Activated CD4-positive, alpha-beta memory T cell treated with anti-CD3 and anti-CD28 coated beads for 36 hours (primary cell): ENCODE measurements around the gene ATP8A1. TPM values are rescaled to one million over a fixed set of nuclear protein-coding genes. Genes with fewer than 3 reads are reported as not detected.
"Not testable (repeated sequence)": the region's sequence is repeated elsewhere in the genome, so short reads cannot be mapped to it uniquely, and the experiment has no call there.

Experiments used
- CTCF ChIA-PET: fragments of 350-600 bp; sonication (Branson Sonifier 250); formaldehyde crosslinking; loops from one replicate; lab custom pipeline; 2021; ENCODE audit warnings: antibody characterized with exemption, inconsistent platforms; lab: Charles Lee
- POLR2A ChIA-PET: fragments of 350-600 bp; sonication (Branson Sonifier 250); formaldehyde crosslinking; loops from one replicate; lab custom pipeline; 2021; ENCODE audit warnings: antibody characterized with exemption; lab: Charles Lee
- DNase-seq: peaks from one replicate; pipeline ENCODE4 v3.0.0-alpha.2; 2020
- H3K27ac Mint-ChIP-seq: one replicate; pipeline ENCODE4 v1.8.0; 2021; ENCODE audit warnings: mixed read lengths
- H3K27me3 Mint-ChIP-seq: one replicate; pipeline ENCODE4 v1.8.0; 2021; ENCODE audit warnings: mixed read lengths
- H3K36me3 Mint-ChIP-seq: one replicate; pipeline ENCODE4 v1.8.0; 2021; ENCODE audit warnings: mixed read lengths
- H3K4me1 Mint-ChIP-seq: one replicate; pipeline ENCODE4 v1.8.0; 2021; ENCODE audit warnings: low read depth, mixed read lengths
- H3K4me3 Mint-ChIP-seq: one replicate; pipeline ENCODE4 v1.8.0; 2021; ENCODE audit warnings: mild to moderate bottlenecking, mixed read lengths
- H3K9me3 Mint-ChIP-seq: one replicate; pipeline ENCODE4 v1.8.0; 2021; ENCODE audit warnings: mixed read lengths
- intact Hi-C: fragments of 100-400 bp; cut with micrococcal nuclease; formaldehyde crosslinking; loops from one replicate; pipeline ENCODE4 v1.15.1; 2023
- total RNA-seq, 2 experiments: library from RNA; stranded (reverse); gene quantifications; one replicate each; pipeline ENCODE4 v1.2.3, GENCODE V29; 2021

ATP8A1 gene
- total RNA-seq, 2 experiments from 2014 or later: 23.9 to 24.0 TPM

DNA sequence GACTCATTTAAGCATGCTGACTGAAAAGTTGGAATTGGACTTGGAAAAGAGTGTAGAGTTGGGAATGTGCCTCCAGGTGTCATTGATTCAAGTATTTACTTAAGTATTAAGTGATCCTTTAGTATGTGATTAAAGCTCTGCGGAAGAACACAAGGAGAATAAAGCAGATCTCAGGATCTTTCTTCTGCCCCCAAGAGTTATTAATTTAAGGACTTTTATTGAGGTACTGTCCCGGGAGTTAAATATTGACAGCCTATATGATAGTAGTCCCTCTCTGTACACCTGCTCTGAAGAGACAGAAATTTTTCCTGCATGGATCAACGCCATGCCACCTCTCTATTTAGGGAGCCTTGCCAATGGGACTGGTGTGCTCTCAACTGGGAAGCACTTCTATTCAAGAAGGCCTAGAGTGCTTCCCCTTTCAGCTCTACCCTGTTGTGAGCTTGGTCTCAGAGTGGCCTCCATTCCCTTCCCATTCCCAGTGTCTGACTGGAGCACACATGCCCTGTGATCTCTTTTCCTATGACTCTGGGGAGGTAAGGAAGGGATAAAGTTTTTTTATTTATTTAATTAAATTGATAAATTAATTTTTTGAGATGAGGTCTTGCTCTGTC is 183.7 kb downstream of the ATP8A1 start:
- CTCF ChIA-PET: no interaction called here
- no peak overlapping the region for H3K4me3 Mint-ChIP-seq

GRCh38 chr4:42471896-42472295 is 185.0 kb downstream of the ATP8A1 start:
- DNase-seq: no peak
- ChIA-PET CTCF (no interaction called here), POLR2A (no interaction called here)

More for the DNA sequence above, 183.7 kb downstream of the ATP8A1 start:
- no peak for DNase-seq
- intact Hi-C loops: no loop called here
- H3K27me3 Mint-ChIP-seq: no peaks in the 10 kb centered on the region
- no peaks in the 10 kb centered on the region for H3K9me3 Mint-ChIP-seq
- H3K36me3 Mint-ChIP-seq: peaks cover 13% of the 10 kb centered on the region
- no peaks in the 10 kb centered on the region for H3K4me1 Mint-ChIP-seq
- POLR2A ChIA-PET: no interaction called here
- no peak overlapping the region for H3K27ac Mint-ChIP-seq

GRCh38 chr4:42470023-42470422 is 186.9 kb downstream of the ATP8A1 start:
- Mint-ChIP-seq H3K4me3 (no peak overlapping the region), H3K4me1 (no peaks in the 10 kb centered on the region), H3K36me3 (peaks cover 21% of the 10 kb centered on the region), H3K9me3 (no peaks in the 10 kb centered on the region), H3K27me3 (no peaks in the 10 kb centered on the region), H3K27ac (no peak overlapping the region)
- CTCF ChIA-PET: no interaction called here
- DNase-seq: no peak
- POLR2A ChIA-PET: no interaction called here
- intact Hi-C loops: no loop called here

More at GRCh38 chr4:42471896-42472295, 185.0 kb downstream of the ATP8A1 start:
- intact Hi-C loops: no loop called here
- Mint-ChIP-seq H3K27ac (no peak overlapping the region), H3K9me3 (no peaks in the 10 kb centered on the region), H3K27me3 (no peaks in the 10 kb centered on the region), H3K36me3 (peaks cover 19% of the 10 kb centered on the region), H3K4me3 (no peak overlapping the region), H3K4me1 (no peaks in the 10 kb centered on the region)

GRCh38 chr4:42467777-42468176 is 189.1 kb downstream of the ATP8A1 start:
- H3K4me3 Mint-ChIP-seq, DNase-seq, H3K27ac Mint-ChIP-seq, intact Hi-C loops, H3K9me3 Mint-ChIP-seq, H3K27me3 Mint-ChIP-seq, POLR2A ChIA-PET, H3K4me1 Mint-ChIP-seq: not testable (repeated sequence)
- CTCF ChIA-PET: interaction anchor here (0.7 kb wide), 1 partner anchor 38 kb away, joined by 3 read pairs; no protein-coding TSS in a partner anchor
- peaks cover 25% of the 10 kb centered on the region for H3K36me3 Mint-ChIP-seq

DNA sequence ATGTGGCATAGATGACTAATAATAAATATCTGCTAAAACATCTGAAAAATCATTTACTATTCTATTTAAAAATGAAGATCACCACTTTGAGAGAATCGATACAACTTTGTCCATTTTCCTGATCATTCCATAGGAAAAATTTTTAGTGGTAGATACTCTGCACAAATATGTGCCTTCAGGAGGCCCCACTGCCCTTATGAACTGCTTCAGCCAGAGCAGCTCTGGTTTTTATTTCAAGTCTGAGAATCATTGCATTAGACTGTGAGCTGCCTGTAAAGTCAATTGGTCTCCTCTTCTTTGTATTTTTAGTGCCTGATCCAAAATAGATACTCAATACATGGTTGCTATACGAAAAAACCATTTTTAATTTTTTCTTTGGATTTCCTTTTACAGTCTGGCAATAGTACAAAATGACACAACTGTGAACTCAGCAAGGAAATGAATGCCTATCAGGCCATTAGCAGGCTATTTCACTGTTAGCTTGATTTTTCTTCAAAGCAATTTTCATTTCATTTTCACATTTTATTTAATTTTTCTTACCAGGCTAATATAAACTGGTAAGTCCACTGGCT is 190.5 kb downstream of the ATP8A1 start:
- Mint-ChIP-seq H3K4me1 (no peaks in the 10 kb centered on the region), H3K27ac (no peak overlapping the region), H3K27me3 (no peaks in the 10 kb centered on the region), H3K36me3 (peaks cover 34% of the 10 kb centered on the region), H3K4me3 (no peak overlapping the region), H3K9me3 (peaks cover 3% of the 10 kb centered on the region)
- ChIA-PET POLR2A (no interaction called here), CTCF (interaction anchor here (0.6 kb wide), 1 partner anchor 313 kb away, joined by 3 read pairs; no protein-coding TSS in a partner anchor)
- no peak for DNase-seq
- intact Hi-C loops: no loop called here

GRCh38 chr4:42464550-42465094 is 192.3 kb downstream of the ATP8A1 start:
- Mint-ChIP-seq H3K36me3 (peaks cover 35% of the 10 kb centered on the region), H3K4me3 (no peak overlapping the region), H3K27ac (no peak overlapping the region), H3K9me3 (peaks cover 3% of the 10 kb centered on the region), H3K27me3 (no peaks in the 10 kb centered on the region), H3K4me1 (no peaks in the 10 kb centered on the region)
- CTCF ChIA-PET: interaction anchor here (1.5 kb wide), 1 partner anchor 55 kb away, joined by 5 read pairs; no protein-coding TSS in a partner anchor
- DNase-seq: no peak
- POLR2A ChIA-PET: no interaction called here
- intact Hi-C loops: no loop called here

DNA sequence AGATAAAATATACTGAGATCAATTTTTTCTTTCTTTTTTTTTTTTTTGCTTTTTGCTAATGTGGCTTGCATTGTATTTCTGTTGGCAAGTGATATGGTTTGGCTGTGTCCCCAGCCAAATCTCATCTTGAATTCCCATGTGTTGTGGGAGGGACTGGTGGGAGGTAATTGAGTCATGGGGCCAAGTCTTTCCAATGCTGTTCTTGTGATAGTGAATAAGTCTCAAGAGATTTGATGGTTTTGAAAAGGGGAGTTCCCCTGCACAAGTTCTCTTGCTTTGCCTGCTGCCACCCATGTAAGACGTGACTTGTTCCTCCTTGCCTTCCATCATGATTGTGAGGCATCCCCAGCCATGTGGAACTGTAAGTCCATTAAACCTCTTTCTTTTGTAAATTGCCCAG is 195.7 kb downstream of the ATP8A1 start:
- intact Hi-C loops, H3K9me3 Mint-ChIP-seq, CTCF ChIA-PET, POLR2A ChIA-PET, H3K4me3 Mint-ChIP-seq, H3K4me1 Mint-ChIP-seq, DNase-seq, H3K27ac Mint-ChIP-seq, H3K27me3 Mint-ChIP-seq: not testable (repeated sequence)
- peaks cover 28% of the 10 kb centered on the region for H3K36me3 Mint-ChIP-seq

DNA sequence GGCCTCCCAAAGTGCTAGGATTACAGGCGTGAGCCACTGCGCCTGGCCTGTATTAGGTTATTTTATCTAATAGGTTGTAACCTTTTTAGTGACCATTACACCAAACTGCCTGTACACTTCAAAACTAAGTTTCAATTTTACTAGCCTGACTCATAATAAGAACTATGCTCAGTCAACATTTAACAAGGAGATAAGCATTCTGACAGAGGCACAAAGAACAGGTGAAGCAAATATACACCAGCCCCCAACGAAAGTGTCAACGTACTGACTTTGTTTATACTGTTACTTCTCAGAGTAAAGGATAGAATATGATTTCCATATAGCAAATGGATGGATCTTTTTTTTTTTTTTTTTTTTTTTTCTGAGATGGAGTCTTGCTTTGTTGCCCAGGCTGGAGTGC is 196.9 kb downstream of the ATP8A1 start:
- Mint-ChIP-seq H3K4me3 (no peak overlapping the region), H3K36me3 (peaks cover 29% of the 10 kb centered on the region), H3K27me3 (no peaks in the 10 kb centered on the region), H3K9me3 (peaks cover 3% of the 10 kb centered on the region), H3K4me1 (no peaks in the 10 kb centered on the region), H3K27ac (no peak overlapping the region)
- POLR2A ChIA-PET: no interaction called here
- CTCF ChIA-PET: no interaction called here
- DNase-seq: no peak
- intact Hi-C loops: no loop called here

DNA sequence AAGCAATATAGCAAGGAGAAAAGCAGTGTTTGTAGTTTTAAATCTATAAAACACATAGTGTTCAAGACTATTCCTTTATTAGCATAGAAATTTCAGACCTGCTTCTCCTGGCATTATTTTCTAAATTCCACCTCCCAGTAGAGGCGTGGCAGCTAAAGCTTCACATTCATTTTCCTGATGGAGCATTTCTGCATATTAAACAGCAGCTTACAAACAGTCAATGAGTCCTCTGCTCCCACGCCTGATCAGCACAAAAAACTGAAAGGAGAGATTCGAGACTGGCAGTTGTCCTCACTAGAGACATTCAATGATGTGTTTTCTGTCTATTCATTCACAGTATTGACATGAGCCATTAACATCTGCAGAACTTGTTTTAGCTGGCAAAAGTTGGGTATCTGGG is 198.2 kb downstream of the ATP8A1 start:
- no peak for DNase-seq
- H3K27ac Mint-ChIP-seq: no peak overlapping the region
- no peaks in the 10 kb centered on the region for H3K27me3 Mint-ChIP-seq
- peaks cover 3% of the 10 kb centered on the region for H3K9me3 Mint-ChIP-seq
- H3K4me1 Mint-ChIP-seq: no peaks in the 10 kb centered on the region
- no peak overlapping the region for H3K4me3 Mint-ChIP-seq
- ChIA-PET CTCF (no interaction called here), POLR2A (no interaction called here)
- intact Hi-C loops: no loop called here
- peaks cover 26% of the 10 kb centered on the region for H3K36me3 Mint-ChIP-seq

DNA sequence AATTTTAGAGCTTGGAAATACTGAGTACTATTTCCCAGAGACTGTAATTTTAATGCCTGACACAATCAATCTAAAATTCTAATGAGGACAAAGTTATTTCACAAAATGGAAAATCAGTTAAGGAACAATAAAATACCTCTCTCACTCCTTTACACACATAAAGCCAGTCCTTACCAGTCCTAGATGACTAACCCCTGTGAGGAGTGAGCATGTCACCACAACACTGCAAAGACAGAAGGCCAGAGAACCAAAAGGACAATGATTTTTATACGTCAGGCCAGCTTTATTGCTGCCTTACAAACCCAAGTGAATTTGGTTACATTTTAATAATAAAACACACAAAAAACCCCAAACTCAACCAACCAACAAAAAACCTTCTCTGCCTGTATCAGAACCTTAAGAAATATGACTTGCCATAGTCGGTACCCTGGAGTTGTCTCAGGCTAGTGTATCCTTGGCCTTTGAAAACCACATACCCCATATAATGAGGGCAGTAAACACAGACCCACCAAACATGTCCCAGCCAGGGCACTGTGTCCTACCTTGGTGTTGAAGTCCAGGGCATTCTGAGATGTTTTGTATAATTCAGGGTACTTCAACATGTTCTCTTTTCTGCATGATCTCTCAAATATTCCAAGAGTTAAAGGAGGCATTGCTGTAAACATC is 202.0 kb downstream of the ATP8A1 start:
- Mint-ChIP-seq H3K9me3 (no peaks in the 10 kb centered on the region), H3K27me3 (no peaks in the 10 kb centered on the region), H3K27ac (no peak overlapping the region), H3K36me3 (peaks cover 21% of the 10 kb centered on the region), H3K4me1 (no peaks in the 10 kb centered on the region), H3K4me3 (no peak overlapping the region)
- no peak for DNase-seq
- ChIA-PET CTCF (no interaction called here), POLR2A (no interaction called here)
- intact Hi-C loops: no loop called here

- H3K9me3 Mint-ChIP-seq: no peaks in the 10 kb centered on the region
- no peak overlapping the region for H3K4me3 Mint-ChIP-seq
- H3K27ac Mint-ChIP-seq: no peak overlapping the region
- H3K4me1 Mint-ChIP-seq: no peaks in the 10 kb centered on the region
- no peak for DNase-seq
- intact Hi-C loops: no loop called here
- POLR2A ChIA-PET: no interaction called here
- no peaks in the 10 kb centered on the region for H3K27me3 Mint-ChIP-seq
- peaks cover 28% of the 10 kb centered on the region for H3K36me3 Mint-ChIP-seq
- CTCF ChIA-PET: no interaction called here
These were observed 203.3 kb downstream of the ATP8A1 start for GRCh38 chr4:42453612-42454011.

GRCh38 chr4:42452823-42453222 is 204.1 kb downstream of the ATP8A1 start:
- H3K36me3 Mint-ChIP-seq: peaks cover 28% of the 10 kb centered on the region
- intact Hi-C loops: no loop called here
- H3K4me1 Mint-ChIP-seq: no peaks in the 10 kb centered on the region
- no peaks in the 10 kb centered on the region for H3K9me3 Mint-ChIP-seq
- H3K27me3 Mint-ChIP-seq: no peaks in the 10 kb centered on the region
- ChIA-PET CTCF (no interaction called here), POLR2A (no interaction called here)
- H3K27ac Mint-ChIP-seq: no peak overlapping the region
- DNase-seq: no peak
- H3K4me3 Mint-ChIP-seq: no peak overlapping the region
